DMS153 treated with DMSO at 0.1 percent for 48 hours (cell line): ENCODE results near the gene ACSS1.

Experiments used
- DNase-seq: peaks from one replicate; lab custom pipeline; 2025; ENCODE audit not compliant: unreplicated experiment; lab: John Stamatoyannopoulos, UW

ACSS1 gene

DNA sequence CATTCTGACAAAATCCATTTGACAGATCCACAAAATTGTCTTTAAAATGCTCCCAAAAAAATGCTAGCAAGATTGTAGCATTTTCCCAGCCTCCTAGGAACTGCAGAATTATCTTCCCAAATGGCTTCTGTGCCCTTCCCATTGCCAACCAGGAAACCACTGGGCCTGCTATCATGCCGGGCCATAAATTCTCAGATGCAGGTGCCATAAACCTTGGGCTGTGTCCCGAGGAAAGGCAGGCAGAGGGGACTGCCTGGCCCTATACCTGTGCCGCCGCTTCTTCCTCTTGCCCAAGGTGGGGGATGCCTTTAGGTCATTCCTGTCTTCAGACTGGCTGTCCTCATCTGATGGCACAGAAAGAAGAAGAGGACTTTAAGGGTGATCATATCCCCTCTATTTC, 21.2 kb upstream of the ACSS1 start:
- DNase-seq, result no peak

DNA sequence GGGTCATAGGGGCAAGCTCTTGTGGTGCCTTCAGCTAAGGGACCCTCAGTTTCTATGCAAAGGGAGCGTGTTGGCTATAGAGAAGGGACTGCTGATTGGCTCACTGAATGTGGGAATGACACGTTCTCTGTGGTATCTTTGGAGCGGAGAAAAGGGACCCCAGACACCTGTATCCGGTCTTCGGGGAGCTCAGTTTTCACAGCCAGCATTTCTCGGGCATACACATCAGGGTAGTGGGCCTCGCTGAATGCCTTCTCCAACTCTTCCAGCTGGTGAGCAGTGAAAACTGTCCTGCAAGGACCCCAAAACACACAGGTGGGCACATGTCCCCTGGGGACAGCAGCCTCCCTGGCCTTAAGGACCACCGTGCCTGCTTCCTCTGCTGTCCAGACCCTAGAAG, 20.7 kb upstream of the ACSS1 start:
- DNase-seq, result no peak

DNA sequence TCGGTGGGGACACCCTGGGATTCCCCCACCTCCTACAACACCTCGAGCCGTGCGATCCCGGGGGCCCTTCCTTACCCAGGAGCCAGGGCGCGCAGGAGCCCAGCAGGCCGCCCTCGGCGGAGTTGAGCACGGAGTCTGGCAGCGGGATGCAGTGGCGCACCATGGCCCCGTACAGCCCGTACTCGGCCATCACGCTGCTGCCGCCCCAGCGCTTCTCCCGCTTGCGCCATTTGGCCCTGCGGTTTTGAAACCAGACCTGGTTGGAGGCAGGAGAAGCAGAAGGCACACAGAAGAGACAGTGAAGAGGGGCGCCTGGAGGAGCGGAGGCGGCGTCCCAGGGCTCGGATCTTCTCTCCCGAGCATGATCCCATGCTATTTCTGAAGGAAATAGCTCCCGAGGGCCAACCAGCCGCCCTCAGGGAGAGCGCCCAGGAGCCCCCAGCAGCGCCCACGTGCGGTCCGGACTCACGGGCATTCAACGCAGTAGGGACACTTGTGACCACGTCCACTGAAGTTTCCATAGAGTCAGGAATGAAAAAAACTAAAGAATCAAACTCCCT, 19.8 kb upstream of the ACSS1 start:
- DNase-seq, result no peak

DNA sequence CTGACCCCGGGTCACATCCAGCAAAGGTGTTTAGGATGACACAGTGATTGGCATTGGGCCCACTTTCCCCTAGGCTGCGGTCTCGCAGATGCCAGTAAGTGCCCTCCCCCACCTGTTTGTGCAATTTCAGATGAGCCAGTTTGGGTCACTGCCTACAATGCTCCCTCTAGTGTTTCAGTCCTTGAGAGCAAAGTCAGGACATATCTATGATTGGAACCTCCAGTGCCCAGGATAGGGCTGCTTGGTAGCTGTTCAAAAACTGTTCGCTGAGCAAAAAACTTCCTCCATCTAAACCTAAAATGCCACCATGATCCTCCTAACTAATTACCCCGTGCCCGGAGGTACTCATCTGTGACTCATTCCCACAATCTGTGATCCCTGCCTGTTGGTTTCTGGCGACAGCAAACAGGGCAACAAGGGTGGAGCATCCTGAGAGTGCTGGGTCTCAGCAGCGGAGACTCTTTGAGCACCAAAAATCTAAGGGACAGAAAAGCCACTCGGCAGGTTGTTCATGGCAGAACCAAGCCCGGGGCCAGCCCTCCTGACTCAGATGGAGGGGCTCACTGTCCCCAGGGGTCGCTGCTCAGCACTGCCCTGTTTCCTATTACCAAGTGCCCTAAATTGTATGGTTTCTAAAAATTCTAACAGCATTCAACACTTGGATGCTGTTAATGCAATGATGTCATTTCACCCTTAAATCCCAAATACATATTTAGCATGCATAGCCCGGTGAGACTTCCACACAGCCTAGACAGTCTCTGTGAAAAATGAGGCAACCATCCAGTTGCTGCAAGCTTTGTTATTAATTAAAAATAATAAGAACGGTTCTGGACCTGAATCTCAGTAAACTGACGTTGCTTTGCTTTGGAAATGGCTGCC, 19.0 kb upstream of the ACSS1 start:
- DNase-seq, result peak; percentile 8

DNA sequence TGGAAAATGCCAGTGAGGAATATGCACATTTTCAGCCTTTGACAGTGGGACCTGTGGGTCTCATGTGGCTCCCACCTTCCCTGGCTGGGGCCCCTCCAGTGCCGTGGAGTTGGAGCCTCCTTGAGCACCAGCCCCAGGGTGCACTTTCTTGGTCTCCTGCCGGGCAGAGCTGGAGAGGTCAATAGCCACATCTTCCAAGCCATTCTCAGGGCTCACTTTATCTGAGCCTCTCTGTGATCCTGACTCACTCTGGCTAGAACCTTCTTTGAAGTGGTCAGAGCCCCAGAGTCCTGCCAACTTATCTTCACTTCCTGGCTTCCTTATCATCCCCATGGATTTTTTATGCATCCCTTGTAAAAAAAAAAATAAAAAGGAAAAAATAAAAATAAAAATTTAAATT, 18.3 kb upstream of the ACSS1 start:
- DNase-seq, result no peak

DNA sequence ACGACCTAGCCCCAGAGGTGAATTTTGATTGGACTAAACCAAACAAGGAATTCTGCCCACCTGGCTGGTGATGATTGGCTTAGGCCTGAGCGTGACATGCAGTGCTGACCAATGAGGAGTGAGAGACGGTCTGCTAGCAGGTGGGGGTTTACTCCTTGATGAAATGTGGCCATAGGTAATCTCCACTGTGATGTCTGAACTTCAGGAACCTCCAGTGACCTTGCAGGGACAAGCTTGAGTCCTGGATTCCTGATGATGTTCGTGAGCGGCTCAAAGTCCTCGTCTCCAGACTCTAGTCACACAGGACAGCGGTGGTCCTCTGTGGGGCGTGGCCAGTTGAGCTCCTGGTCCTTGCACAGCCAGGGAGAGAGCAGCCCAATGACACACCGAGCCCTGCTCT, 15.6 kb upstream of the ACSS1 start:
- DNase-seq, result no peak

DNA sequence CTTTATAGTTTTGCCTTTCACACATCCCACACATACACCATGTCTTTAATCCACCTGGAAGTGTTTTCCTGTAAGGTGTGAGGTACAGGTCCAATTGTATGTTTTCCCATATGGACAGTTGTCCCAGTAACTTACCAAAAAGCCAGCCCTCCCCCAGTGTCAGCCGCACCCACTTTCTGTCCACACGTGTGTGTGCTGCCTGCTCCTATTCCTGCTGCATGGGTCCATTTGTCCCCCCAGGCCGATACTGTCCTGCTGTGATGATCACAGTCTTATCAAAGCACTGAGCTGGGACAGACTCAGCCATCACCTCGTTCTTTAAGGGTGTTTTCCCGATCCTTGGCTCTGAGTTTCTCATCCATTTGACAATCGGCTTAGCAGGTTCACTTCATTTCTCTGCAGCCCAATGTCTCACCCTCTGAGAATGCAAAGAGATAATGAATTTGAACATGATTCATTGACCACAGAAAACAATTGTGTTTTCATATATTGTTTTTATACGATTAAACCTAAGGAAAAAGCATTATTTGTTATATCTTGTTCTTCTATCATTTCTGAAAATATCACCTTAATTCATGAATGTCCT, 14.4 kb upstream of the ACSS1 start:
- DNase-seq, result no peak

DNA sequence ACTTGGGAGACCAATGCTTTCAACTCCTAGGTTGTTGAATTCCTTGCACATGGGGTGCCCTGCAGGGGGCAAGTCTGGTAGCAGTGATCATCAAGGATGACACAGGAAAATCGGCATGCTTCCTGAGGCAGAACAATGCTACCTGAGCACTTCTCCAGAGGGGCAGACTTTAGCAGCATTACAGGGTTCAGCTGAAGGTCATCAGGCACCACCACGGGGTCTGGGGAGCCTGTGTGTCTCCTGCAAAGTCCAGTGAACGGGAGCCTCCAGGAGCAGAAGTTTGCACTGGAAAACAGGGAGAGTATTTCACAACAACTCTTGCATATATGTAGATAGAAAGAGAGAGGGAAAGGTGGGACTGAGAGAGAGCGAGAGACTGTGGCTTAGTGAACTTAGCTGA, 13.8 kb upstream of the ACSS1 start:
- no peak for DNase-seq

DNA sequence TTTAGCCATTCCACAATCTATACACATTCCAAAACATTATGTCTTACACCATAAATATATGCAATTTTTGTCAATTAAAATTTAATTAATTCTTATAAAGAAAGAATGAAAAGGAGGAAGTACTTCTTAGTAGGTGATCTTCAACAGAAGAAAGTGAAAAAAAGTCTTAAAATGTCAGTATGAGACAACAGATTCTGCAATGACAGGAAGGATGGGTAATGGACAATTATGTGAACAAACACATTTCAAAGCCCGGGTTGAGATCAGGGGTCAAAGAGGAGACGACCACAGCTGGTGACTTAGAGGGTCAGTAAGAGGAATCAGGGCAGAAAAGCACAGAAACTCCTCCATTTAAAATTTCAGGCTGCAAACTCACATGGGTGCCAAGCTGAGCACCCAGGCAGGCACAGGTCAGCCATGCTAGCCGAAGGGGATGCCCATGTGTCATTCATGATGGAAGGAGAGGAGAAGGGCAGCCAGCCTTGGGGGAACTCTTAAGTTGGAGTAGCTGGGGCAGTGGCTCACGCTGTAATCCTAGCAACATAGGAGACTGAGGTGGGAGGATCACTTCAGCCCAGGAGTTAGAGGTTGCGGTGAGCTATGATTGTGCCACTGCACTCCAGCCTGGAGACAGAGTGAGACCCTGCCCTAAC, 13.0 kb upstream of the ACSS1 start:
- DNase-seq, result no peak

DNA sequence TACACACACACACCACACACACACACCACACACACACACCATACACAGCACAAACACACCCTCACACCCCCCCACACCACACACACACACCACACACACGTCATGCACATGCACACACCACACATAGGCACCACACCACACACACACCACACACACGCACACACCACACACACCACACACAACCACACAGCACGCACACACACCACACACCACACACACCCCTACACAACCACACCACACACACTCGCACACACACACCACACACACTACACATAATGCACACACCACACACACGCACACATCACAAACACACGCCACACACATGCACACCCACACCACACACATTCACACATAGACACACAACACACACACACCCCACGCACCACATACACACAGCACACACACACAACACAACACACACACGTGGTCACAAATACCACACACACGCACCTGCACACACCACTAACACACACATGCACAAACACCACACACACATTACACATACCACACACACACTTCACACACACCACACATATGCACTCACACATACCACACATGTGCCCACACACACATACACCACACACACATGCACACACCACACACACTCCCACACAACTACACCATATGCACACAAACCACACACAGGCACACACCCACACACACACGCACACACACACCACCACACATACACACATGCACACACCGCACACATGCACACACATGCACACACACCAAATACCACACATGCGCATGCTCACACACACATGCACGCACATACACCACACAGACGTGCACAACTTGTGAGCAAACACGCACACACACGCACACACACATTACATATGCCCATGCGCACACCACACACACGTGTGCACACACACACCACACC, 9.4 kb upstream of the ACSS1 start:
- no peak for DNase-seq

DNA sequence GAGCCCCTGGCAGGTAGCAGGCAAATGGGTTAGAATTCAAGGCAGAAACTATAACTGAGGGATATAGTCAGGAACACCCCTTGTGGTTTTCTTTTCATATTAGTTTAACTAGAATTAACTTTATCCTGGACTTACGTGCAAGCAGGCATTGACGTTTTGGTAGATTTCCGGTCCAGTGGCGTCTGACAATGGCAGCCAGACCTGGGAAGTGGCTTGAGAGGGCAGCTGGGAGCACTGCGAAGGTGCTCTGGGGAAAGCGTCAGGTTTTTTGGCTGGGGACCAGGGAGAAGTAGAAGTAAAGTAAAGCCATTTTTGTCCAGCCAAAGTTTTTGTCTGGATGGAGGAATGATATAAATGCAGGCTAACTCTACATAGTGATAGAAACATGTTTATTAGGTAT, 8.4 kb upstream of the ACSS1 start:
- peak; percentile 36 for DNase-seq

DNA sequence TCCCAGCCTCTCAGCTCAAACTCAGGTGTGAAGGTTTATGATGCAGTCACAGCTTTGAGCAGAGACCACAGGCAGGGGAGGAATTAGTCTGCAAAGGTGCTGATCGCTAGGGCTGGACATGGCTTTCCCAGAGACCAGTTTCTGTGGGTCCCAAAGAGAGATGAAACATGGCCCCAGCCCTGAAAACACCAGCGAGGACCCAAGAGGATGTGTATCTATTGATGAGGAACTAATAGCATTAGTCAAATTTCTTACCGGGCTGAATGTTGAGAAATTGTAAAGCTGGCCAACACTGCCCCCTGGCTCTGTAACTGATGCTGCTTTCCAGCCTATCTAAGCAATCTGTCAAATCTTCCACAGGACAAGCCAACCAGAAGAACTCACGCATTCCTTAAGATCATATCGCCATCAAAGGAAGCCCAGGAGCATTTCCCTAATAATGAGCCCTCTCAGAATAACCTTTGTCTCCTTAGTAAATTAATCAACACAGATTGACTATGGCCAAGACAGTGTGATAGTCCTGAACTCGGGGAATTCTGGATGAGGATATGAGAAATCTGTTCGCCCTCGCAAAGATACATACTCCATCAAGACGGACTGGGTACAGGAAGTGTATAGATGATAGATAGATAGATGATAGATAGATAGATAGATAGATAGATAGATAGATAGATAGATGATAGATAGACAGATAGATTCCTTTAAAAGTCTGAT, 7.8 kb upstream of the ACSS1 start:
- DNase-seq, result peak; percentile 22

DNA sequence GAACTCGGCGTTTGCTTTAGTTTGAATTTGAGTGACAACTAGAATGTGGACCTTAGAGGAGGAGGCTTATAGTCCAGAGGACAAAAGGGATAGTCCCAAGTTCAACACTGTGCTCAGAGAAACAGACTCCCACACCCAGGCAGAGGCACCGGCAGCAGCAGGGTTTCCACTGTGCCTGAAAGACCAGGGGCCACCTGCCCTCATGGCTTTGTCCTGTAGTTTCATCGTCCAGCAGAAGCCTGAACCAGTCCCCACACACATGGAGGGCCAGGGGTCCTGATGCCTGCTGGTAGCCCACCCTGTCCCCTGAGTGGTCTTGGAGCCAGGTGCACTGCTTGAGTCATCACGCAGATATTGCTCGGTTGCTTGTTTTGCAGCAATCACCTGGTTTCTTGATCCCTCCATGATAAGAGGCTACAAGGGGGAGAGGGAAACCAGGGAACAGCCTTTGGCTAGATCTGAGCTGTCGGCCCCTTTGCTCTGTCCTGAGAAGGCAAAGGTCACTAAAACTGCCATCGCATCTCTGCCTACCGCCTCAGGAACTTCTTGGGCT, 7.2 kb upstream of the ACSS1 start:
- DNase-seq, result no peak

DNA sequence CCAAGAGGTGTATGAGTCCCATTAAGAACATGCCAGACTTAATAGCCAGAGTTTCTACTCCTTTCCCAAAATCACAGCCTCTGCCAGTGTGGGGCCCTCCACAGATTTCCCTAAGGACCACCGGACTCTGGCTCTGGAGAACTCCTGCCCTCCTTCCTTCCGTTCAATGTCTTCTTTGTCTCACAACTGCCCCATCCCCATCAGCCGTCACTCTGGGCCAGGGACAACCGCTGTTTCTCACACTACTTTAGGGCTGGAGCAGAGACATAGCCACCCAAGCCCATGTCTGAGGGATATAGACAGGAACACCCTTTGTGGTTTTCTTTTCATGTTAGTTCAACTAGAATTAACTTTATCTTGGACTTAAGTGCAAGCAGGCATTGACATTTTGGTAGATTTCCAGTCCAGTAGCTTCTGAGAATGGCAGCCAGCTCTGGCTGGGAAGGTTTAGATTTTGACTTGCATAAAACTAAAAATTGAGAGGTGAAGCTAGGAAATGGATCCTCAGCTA, 6.7 kb upstream of the ACSS1 start:
- no peak for DNase-seq

DNA sequence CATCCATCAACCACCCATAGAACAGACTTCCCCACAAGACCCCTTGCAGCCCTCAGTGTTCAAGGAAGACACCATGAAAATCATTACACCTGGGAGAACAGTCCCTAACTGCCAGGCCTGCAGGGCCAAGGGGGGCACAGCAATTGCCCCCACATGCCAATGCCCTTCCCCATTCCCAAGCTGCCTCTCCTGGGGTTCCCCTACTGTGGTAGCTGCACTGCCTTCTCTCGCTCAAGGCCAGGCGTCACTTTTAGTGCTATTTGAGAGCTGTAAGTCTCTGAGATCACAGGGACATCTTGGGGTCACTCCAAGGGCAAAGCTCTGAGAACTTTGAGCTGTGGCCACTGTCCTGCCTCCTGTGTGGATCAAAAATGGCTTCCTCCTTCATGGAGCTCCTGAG, 6.0 kb upstream of the ACSS1 start:
- DNase-seq, result no peak

DNA sequence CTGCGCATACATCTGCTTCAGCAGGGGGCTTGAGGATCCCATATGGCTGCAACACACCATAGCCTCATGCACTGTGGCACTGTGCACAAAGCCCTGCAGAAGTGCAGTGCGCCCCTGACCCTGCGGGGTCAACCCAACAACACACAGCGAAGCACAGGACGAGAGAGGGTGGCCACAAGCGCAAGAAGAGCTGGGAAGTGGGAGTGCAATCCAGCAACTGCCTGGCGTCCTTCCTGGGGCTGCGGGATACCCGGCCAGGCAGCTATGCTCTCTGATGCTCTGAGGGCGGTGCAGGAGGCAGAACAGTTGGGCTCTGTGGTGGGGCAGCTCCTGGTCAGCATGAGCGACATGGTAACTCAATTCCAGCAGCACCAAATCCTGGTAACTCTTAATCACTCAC, 5.6 kb upstream of the ACSS1 start:
- DNase-seq, result no peak

DNA sequence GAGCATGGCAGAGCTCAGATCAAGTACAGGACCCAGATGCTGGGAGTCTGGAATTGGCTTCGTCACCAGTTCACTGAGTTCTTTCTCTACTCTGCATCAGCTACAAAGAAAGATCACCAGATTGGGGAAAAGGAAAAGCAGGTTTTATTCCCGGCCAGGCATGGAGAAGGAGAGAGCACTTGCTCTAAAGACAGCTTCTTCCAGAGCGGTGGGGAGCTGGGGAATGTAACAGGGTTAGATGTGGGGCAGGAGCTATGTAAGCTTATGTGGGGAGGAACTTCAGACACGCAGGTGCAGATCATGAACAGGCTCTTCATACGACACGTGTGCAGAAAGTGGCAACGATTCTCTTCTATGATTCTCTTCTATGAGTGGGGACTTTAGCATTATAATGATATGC, 4.9 kb upstream of the ACSS1 start:
- DNase-seq, result no peak

DNA sequence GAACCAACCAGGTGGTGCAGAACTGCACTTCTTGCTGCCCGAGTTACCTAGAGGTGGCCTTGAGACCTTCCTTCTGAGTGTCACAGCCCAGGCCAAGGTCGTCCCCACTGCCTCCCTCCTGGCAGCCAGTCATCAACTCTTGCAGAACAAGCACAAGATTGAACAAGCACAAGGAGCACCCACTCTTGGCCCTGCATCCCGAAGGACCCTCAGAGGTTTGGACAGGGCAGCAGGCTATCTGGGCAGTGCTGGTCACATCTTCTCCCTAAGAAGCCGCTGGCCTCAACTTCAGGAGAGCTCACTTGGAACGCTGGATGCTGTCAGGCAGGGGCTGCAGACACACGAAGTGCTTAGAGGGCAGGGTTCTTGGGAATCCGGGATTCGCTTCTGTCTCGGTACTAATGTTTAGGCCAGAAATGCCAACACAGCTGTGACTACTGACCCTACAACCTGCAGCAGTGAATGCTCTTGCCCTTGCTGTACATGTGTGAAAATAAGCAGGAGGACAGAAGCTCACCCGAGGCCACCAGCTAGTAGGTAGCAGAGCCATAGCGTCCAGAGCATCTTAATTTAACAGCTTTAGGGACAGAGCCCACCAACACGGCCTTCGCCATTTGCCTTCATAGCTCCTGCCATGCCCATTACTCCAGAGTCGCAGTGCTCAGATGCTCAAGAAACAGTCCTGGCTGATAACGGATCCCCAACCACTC, 4.0 kb upstream of the ACSS1 start:
- no peak for DNase-seq

DNA sequence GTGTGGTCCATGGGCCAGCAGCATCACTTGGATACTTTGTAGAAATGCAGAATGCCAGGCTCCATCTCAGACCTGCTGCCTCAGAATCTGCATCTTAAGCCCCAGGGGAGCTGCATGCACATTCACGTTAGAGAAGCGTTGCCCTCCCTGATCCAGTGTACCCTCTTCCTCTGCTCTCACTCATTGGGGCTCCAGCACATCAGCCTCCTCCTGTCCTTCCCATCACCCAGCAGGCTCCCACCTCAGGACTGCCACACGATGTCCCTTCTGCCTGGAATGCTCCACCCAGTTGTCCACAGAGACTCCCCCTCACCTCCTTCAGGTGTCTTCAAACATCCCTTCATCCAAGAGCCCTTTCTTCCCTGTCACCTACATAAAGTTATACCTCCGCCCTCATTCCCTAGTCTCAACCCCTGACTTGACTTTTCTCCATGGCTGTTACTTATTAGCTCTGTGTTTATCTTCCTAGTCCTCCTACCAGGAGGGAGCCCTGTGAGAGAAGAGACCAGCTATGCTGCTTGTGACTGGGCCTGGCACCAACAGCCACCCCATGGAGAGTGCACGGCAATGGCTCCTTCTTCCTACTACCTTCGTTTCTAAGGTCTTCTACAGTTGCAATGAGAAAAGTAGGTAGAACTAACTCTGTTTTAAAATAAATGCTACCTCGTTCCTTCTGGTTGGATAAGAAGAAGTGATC, 3.3 kb upstream of the ACSS1 start:
- no peak for DNase-seq
